ENCODE results near the gene SDK2.

SDK2 gene

DNA sequence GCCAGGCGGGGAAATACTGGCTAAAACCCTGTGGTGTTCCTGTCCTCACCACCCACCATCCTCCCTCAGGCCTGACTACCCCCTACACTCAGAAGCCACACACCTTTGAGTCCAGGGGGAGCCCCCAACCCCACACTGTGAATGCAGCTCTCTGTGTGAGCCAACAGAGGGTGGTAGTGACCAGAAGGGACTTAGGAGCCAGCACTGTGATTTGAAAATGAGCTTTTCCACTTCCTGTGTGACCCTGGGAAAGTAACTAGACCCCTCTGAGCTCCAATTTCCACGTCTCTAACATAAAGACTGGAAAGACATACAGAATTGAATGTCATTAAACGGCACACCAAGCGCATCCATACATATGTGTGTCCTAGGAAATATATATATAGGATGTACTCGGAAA lies 58.7 kb downstream of the SDK2 start:
- TF ChIP-seq, protein P1, sequence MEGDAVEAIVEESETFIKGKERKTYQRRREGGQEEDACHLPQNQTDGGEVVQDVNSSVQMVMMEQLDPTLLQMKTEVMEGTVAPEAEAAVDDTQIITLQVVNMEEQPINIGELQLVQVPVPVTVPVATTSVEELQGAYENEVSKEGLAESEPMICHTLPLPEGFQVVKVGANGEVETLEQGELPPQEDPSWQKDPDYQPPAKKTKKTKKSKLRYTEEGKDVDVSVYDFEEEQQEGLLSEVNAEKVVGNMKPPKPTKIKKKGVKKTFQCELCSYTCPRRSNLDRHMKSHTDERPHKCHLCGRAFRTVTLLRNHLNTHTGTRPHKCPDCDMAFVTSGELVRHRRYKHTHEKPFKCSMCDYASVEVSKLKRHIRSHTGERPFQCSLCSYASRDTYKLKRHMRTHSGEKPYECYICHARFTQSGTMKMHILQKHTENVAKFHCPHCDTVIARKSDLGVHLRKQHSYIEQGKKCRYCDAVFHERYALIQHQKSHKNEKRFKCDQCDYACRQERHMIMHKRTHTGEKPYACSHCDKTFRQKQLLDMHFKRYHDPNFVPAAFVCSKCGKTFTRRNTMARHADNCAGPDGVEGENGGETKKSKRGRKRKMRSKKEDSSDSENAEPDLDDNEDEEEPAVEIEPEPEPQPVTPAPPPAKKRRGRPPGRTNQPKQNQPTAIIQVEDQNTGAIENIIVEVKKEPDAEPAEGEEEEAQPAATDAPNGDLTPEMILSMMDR (conservative IDR thresholded peaks at IDR 0.05; ENCODE audit: low read depth, low read length) = peak; percentile 22
- no peak overlapping the region for H3K4me3 ChIP-seq (ENCODE audit: low read depth, low read length)
- peak; percentile 2 for DNase-seq (ENCODE audit: low read depth)

DNA sequence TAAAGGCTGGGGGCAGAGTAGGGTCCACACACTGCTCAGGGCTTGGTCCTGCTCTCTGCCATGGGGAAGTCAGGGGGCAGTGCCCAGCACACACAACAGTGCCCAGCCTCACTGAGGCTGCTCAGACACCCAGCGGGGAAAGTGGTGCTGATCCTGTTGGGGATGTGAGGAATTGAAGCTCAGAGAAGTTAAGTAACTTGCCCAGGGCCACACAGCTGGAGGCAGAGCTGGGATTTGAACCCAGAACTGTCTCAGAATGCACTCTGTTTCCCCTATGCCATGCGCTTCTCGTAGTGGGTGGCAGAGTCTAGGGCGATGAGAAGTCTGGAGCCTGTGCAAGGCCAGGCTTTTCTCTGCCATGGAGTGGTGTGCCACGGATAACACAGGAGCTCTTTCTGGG lies 59.3 kb downstream of the SDK2 start:
- no peak overlapping the region for H3K4me3 ChIP-seq (ENCODE audit: low read depth, low read length)
- TF ChIP-seq, protein P1 (conservative IDR thresholded peaks at IDR 0.05; ENCODE audit: low read depth, low read length) = no peak
- no peak for DNase-seq (ENCODE audit: low read depth)

DNA sequence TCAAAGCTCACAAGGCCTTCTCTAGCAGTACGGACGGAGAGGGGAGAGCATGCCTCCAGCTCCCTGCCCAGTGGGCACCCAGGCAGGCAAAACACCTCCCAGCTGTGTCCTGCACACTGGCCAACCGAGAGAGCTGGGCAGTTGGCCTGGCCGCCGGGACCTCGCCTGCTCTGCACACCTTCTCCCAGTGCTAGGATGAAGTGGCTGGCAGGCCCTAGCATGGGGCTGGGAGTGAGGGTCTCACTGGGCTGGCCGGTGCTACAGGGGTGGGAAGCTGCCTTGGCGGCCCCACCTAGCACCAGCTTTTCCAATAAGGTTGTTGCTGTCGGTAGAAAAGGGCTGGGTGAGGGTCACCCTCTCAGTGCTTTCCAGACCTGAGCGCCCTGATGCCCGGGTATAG lies 60.2 kb downstream of the SDK2 start:
- TF ChIP-seq, protein P1 (conservative IDR thresholded peaks at IDR 0.05; ENCODE audit: low read depth, low read length) = no peak
- no peak overlapping the region for H3K4me3 ChIP-seq (ENCODE audit: low read depth, low read length)
- DNase-seq (ENCODE audit: low read depth) = no peak

DNA sequence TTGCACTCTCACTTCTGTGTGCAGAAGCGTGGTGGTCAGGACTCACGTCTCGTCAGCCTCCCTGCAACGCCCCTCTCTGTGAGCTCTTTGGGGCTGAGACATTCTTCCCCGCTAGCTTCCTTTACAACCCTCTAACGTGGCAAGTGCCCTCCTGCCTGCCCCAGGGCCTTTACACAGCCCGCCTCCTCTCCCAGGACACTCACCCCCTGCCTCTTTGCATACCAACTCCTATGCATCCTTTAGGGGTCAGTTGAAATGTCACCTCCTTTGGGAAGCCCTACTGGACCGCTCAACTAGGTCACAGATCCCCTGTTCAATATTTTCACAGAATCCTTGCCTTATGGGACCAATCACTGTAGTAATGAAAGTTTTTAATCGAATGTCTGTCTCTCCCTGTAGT lies 61.4 kb downstream of the SDK2 start:
- TF ChIP-seq, protein P1 (conservative IDR thresholded peaks at IDR 0.05; ENCODE audit: low read depth, low read length) = no peak
- H3K4me3 ChIP-seq (ENCODE audit: low read depth, low read length) = no peak overlapping the region
- no peak for DNase-seq (ENCODE audit: low read depth)

DNA sequence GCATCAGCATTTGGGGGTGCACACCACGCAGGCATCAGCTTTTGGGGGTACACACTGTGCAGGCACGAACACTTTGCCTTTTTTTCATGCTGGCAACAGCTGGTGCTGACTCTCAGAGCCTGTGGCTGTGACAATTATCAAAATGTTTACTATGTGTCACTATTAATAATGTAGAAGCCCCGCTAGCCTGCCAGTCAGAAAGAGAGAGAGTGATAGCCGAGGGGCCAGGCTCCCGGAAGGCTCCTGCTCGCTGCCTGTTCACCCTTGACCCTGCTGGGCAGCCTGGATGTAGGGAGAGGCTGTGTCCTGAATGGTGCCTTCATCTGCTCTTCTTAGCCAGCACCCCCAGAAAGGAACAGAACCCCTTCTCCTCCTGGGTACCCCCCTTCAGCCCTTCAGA lies 61.9 kb downstream of the SDK2 start:
- no peak overlapping the region for H3K4me3 ChIP-seq (ENCODE audit: low read depth, low read length)
- TF ChIP-seq, protein P1 (conservative IDR thresholded peaks at IDR 0.05; ENCODE audit: low read depth, low read length) = no peak
- no peak for DNase-seq (ENCODE audit: low read depth)

DNA sequence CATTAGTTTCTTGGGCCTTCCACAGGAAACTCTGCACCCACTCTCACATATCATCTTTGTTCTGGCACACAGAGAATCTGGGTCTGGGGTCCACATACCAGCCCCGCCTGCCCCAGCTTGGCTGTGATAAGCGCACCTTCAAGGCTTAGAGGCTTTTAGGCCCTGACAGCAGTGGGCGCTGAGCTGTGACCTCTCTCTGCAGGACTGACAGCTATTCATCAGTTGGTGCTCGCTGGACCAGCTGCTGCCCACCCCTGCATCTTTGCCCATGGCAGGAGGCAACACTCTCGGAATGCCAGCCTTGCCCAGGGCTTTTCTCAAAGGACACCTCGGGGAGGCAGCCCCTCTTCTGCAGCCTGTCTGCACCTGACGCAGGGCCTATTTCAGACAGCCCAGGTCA lies 62.9 kb downstream of the SDK2 start:
- H3K4me3 ChIP-seq (ENCODE audit: low read depth, low read length) = no peak overlapping the region
- TF ChIP-seq, protein P1 (conservative IDR thresholded peaks at IDR 0.05; ENCODE audit: low read depth, low read length) = no peak
- DNase-seq (ENCODE audit: low read depth) = no peak

DNA sequence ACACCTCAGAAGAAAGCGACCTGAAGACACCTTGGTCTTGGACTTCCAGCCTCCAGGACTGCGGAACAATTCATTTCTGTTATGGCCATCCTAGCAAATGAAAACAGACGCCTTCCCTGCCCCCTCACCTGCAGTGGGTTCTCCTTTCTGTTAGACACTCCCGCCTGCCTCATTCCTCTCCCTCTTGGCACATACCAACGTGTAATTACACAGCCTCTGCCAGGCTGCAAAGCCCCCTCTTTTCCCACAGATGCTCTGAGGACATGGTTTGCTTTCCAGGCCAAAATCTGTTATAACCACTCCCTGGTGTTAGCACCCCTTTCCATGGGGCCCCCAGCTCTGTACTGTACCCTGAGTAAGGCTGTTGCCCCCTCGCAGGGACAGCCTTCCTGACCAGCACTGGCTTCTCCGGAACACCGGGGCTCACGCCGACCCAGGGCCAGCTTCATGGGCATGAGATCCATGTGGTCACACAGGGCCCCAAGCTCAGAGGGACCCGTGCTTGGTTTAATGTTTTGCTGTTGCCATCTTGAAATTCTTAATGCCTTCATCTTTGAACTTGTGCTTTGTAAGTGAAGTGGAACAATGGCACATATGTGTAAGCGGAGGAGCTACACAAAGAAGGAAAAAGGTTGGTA lies 64.1 kb downstream of the SDK2 start:
- no peak for DNase-seq (ENCODE audit: low read depth)
- no peak overlapping the region for H3K4me3 ChIP-seq (ENCODE audit: low read depth, low read length)
- TF ChIP-seq, protein P1 (conservative IDR thresholded peaks at IDR 0.05; ENCODE audit: low read depth, low read length) = no peak
